Lower leg skin (tissue), 4 donors: Measurements from ENCODE around the gene BRS3. TPM values are rescaled to one million over a fixed set of nuclear protein-coding genes. Genes with fewer than 3 reads are reported as not detected.

Experiments used
- DNase-seq, 2 donors: peaks; one replicate each; pipeline ENCODE4 v3.0.0-alpha.2; 2019; ENCODE audit warnings: low spot score in 2 of 2
- H3K4me3 ChIP-seq: fragments of 200-600 bp; sonication (generic); 2 replicates; pipeline ENCODE4 v1.5.1; 2017; ENCODE audit warnings: mild to moderate bottlenecking, low read depth; ENCODE audit not compliant: poor library complexity, severe bottlenecking
- CTCF ChIP-seq, 3 donors: fragments of 450-650 bp; IDR thresholded peaks; one replicate each; pipeline ENCODE4 v1.5.1; 2016; ENCODE audit warnings: antibody characterized with exemption in 3 of 3, mild to moderate bottlenecking in 3 of 3, moderate library complexity in 2 of 3
- POLR2A ChIP-seq, 2 donors: fragments of 450-650 bp; IDR thresholded peaks; one replicate each; pipeline ENCODE4 v1.6.1; 2016 to 2017; ENCODE audit warnings: antibody characterized with exemption in 2 of 2, mild to moderate bottlenecking in 1 of 2, moderate library complexity in 1 of 2
- whole genome bisulfite sequencing, 2 donors: methylation state at CpG; one replicate each; pipeline ENCODE4 v1.1.5; 2018; 5-methylcytosine and 5-hydroxymethylcytosine counted together
- intact Hi-C: fragments of 100-400 bp; cut with DNase I; formaldehyde crosslinking; loops from one replicate; pipeline ENCODE4 v1.15.0; 2023; ENCODE audit warnings: low total_unique reads
- total RNA-seq, 4 donors: library from RNA; depleted of rRNA; stranded (reverse); fragments of >200 nt; gene quantifications; one replicate each; pipeline ENCODE4 v1.1.0, GENCODE V29; 2016

BRS3 gene
- total RNA-seq, 4 donors from 2014 or later: not detected

DNA sequence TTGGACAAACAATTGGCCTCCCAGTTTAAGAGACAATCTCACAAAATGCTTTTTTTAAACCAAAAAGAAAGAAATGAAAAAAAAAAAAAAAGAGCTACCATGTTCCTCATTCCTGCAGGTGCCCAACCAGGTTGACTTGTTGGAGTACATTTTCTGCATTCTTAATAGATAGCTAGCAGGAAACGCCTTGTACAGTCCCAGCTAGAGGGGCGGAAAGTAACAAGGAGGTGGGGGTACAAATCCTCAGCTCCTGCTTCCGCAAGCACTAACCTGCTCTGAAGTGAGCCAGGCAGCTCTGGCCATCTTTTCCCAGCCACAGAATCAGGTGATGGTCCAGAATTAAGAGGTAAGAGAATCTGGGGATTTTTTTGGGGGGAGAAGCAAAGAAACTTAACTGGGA is 44.2 kb downstream of the BRS3 start, which contains the start of gene VGLL1:
Gene VGLL1 (plus strand): TSS at position 265 of the 400 bp plus-strand sequence. CDS start 3,806 bp downstream, outside the sequence.
- no peak for TF ChIP-seq CTCF (IDR thresholded peaks at IDR 0.05)
- TF ChIP-seq POLR2A (IDR thresholded peaks at IDR 0.05): no peak
- intact Hi-C loops: no loop called here
- no peak for DNase-seq
- H3K4me3 ChIP-seq: no peak within 1 kb of the TSS
- 51 to 58% methylated on average over 3 of the region's 3 CpGs for WGBS, 2 donors

DNA sequence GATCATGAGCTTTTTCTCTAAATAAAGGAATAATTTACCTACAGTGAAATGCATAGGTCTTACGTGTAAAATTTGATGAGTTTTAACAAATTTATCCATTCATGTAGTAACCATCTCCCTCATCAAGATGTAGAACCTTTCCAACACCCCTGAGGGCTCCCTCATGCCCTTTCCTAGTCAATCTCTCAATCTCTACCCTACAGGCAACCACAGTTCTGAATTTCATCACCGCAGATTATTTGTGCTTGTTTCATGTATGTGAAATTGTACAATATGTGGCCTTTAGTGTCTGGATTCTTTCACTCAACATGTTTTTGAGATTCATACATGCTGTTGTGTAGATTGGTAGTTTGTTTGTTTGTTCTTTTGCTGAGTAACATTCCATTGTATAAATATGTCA is 46.4 kb downstream of the BRS3 start:
- H3K4me3 ChIP-seq: no peak overlapping the region
- 65 to 75% methylated on average over 2 of the region's 2 CpGs for WGBS, 2 donors
- TF ChIP-seq CTCF (IDR thresholded peaks at IDR 0.05): no peak
- DNase-seq: no peak
- intact Hi-C loops: no loop called here

DNA sequence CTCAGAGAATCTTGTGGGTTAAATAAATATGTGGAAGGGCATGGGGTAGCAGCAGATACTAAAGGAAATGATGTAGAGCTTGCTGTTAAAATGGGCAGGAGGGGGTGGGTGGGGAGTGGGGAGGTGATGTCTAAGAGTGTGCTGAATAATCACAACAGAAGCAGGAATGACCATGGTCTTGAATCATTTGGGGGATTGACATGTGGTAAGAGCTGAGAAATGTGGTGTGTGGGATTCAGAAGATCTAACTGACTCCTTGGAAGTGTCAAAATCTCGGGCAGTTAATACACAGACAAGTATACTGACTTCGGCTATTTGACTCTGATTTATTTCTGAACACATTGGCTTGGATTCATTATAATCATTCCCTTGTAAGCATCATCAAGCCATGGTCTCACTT is 51.1 kb downstream of the BRS3 start:
- intact Hi-C loops: no loop called here
- 57 to 87% methylated on average over 2 of the region's 2 CpGs for WGBS, 2 donors
- no peak for TF ChIP-seq POLR2A (IDR thresholded peaks at IDR 0.05)
- TF ChIP-seq CTCF (IDR thresholded peaks at IDR 0.05): no peak
- no peak overlapping the region for H3K4me3 ChIP-seq
- no peak for DNase-seq

GRCh38 chrX:136540226-136540625 is 52.5 kb downstream of the BRS3 start:
- intact Hi-C loops: no loop called here
- 71 to 81% methylated on average over 5 of the region's 5 CpGs for WGBS, 2 donors

GRCh38 chrX:136541294-136541693 is 53.5 kb downstream of the BRS3 start:
- intact Hi-C loops: no loop called here
- WGBS, 2 donors: 77 to 83% methylated on average over 3 of the region's 3 CpGs
- H3K4me3 ChIP-seq: no peak overlapping the region
- TF ChIP-seq CTCF (IDR thresholded peaks at IDR 0.05) (no peak), POLR2A (IDR thresholded peaks at IDR 0.05) (no peak)
- no peak for DNase-seq

More at GRCh38 chrX:136540226-136540625, 52.5 kb downstream of the BRS3 start:
- no peak for TF ChIP-seq CTCF (IDR thresholded peaks at IDR 0.05)
- TF ChIP-seq POLR2A (IDR thresholded peaks at IDR 0.05): no peak
- no peak for DNase-seq
- no peak overlapping the region for H3K4me3 ChIP-seq

DNA sequence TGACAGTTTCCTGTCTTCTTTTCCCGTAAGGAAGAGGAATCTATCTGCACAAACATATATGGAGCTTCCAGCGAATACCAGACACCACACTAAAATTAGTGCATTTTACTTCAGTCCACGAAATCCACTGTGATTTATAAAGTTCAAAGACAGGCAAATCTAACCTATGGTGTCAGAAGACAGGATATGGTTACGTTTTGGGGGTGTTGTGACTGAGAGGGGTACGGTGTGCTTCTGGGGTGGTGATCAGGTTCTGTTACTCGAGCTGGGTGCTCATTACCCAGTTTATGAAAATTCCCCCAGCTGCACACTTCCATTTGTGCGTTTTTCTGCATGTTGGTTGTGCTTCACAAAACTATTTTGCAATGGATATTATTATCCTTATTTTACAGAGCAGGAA is 54.5 kb downstream of the BRS3 start:
- no peak overlapping the region for H3K4me3 ChIP-seq
- intact Hi-C loops: no loop called here
- 63 to 79% methylated on average over 7 of the region's 7 CpGs for WGBS, 2 donors
- TF ChIP-seq POLR2A (IDR thresholded peaks at IDR 0.05) (no peak), CTCF (IDR thresholded peaks at IDR 0.05) (no peak)
- no peak for DNase-seq
